B cell (primary cell): ENCODE data around the gene GJA1.

Experiments
- CTCF ChIP-seq: fragments of 200-600 bp; IDR thresholded peaks from one replicate; pipeline ENCODE4 v1.8.0; 2022; ENCODE audit warnings: antibody characterized with exemption, mild to moderate bottlenecking
- EZH2 ChIP-seq: IDR thresholded peaks from 2 replicates; pipeline ENCODE4 v1.6.1; 2012; ENCODE audit warnings: borderline replicate concordance, low read depth, mild to moderate bottlenecking, moderate library complexity, low read length; ENCODE audit not compliant: insufficient read depth, poor library complexity, severe bottlenecking

DNA sequence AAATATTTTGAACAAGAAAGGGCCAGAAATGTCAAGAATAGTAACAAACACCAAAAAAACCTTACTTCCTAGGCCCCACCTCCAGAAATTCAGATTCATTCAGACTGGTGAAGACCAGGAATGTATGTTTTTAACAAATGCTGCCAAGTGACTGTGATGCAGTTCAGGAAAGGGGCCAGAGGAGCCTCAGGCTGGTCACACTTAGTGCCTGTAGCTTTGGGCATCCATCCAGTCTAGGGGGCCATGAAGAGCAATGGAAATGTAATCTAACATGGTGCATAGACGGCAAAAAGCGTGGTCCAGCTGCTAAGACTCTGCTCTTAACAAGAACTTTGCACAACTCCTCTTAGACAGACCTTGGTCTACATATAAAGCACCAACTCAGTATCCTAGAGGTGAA lies 7.1 kb downstream of the GJA1 start:
- TF ChIP-seq CTCF (no peak), EZH2 (no peak)
